GM20431 (cell line): ENCODE measurements around the gene ALG1.
"Not testable (repeated sequence)": the region's sequence is repeated elsewhere in the genome, so short reads cannot be mapped to it uniquely, and the experiment has no call there.

Source experiments
- in situ Hi-C: fragments of 300-500 bp; cut with MseI, MboI; formaldehyde crosslinking; loops from one replicate; pipeline ENCODE4 v1.15.0; 2020; ENCODE audit warnings: low sequenced_read_pairs; ENCODE audit not compliant: unreplicated experiment

ALG1 gene

DNA sequence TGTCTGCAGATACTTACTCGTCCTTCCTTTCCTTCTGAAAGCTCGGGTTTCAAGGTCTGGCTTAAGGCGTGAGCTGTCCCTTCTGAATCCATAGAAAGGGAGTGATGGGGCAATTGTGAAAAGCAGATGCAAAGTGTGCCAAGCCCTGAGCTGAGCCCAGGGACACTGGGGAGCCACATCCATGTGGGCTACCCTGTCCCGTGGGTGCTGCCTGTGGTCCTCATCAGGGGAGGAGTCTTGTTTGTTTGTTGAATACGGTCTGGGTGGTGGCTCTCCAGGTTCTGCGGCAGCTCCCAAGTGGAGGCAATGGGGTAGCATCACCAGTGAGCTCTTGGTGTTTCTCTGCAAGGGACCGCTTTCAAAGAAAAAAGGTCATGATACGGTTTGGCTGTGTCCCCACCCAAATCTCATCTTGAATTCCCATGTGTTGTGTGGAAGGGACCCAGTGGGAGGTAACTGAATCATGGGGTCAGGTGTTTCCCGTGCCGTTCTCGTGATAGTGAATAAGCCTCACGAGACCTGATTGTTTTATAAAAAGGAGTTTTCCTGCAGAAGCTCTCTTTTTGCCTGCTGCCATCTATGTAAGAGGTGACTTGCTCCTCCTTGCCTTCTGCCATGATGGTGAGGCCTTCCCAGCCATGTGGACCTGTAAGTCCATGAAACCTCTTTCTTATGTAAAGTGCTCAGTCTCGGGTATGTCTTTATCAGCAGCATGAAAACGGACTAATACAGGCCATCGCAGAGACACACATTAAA is 1.0 kb upstream of the ALG1 start:
- in situ Hi-C loops, result loop anchor here (25.0 kb wide), 1 partner anchor 542 kb away; no protein-coding TSS in a partner anchor

DNA sequence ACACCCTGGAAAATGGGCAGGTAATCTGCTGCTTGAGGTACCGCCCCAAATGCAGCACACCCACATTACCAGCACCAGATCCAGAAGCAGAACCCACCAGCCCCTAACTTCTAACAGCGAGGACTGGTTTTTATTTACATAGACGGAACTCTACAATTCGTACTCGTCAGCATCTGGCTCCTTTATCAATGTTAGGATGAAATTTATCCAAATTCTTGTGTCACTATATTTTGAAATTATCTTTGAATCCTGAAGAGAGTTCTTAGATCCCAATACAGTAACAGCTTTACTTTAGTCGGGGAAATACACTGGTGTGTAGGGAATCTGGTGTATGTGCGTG is 332 bp upstream of the ALG1 start:
- in situ Hi-C loops, result loop anchor here (25.0 kb wide), 1 partner anchor 541 kb away; no protein-coding TSS in a partner anchor

DNA sequence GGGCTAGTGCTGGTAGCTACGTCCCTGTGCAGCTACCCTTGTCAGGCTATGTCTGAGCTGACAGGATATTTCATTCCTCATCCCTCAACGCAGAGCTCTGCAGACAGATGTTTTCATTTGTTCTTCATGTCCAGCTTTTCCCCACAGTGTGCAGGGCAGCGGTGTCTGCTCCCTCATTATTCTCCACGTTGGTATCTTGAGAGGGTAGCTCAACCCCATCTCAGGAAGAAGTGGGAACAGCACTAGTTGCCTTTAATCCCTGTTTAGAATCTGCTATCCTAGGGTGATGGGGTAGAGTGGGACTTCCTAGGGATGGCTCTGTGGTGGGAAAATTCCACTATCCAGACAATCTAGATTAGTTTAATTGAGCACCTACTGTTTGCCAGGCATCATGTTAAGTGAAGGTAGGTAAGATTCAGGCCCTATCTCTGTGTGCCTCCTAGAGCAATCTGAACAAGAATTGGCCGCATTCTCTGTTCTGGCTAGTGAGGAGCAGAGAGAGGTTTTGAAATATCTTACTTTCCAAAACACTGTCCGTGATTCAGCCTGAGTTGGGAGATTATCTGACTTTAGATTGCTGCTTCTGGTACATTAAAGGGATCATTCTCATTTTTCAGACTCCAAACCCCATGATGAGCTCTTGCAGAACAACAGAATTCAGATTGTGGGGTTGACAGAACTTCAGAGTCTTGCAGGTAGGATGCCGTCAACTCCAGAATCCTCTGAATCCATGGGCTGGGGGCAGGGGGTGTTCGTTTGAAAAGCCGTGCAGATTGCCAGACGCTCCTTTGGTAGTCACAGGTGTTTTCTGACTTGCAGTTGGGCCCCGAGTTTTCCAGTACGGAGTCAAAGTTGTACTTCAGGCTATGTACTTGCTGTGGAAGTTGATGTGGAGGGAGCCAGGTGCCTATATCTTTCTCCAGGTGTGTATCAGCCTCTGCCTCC is 963 bp downstream of the ALG1 start:
- in situ Hi-C loops, result loop anchor here (25.0 kb wide), 1 partner anchor 540 kb away; no protein-coding TSS in a partner anchor

DNA sequence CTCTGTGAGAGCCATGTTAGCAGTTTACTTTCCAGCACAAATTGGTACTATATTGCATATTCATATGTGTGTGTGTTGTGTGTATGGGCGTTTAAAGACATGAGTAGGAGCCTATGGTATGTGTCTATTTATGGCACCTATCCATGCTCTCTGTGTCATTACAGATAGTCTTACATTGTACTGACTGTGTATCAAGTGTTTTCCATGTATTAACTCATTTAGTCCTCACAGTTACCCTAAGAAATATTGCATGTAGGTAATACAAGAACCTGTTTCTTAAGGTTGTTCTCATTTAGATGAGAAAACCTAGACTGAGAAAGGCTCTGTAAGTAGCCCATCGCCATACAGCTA is 1.6 kb downstream of the ALG1 start:
- in situ Hi-C loops, result loop anchor here (25.0 kb wide), 1 partner anchor 539 kb away; no protein-coding TSS in a partner anchor

DNA sequence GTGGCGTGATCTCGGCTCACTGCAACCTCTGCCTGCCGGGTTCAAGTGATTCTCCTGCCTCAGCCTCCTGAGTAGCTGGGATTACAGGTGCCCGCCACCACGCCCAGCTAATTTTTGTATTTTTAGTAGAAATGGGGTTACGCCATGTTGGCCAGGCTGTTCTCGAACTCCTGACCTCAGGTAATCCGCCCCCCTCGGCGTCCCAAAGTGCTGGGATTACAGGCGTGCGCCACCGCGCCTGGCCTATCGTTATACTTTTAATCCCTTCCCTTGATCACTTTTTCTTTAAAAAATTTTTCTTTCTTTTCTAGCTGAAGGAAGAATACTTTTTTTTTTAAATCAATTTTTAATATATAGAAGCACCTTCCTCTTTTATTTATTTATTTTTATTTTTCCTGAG is 2.1 kb downstream of the ALG1 start:
- in situ Hi-C loops, result loop anchor here (25.0 kb wide), 1 partner anchor 539 kb away; no protein-coding TSS in a partner anchor

DNA sequence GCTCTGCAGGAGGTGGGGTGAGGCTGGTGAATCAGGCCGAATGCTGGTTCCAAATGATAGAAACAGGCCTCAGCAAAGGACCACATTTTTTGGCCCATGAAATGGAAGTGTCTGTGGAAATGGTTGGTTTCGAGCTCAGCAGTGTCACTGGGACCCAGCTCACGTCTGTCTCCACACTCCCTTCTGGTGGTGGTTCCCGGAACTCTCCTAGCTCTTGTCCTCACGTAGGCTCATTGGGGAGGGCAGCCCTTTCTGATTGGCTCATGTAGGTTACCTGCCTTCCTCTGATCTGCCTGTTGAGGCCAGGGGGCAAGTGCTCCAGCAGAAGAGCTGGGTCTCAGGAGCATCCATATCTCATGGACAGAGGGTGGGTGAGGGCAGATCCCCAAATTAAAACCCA is 4.0 kb downstream of the ALG1 start:
- in situ Hi-C loops, result no loop called here

DNA sequence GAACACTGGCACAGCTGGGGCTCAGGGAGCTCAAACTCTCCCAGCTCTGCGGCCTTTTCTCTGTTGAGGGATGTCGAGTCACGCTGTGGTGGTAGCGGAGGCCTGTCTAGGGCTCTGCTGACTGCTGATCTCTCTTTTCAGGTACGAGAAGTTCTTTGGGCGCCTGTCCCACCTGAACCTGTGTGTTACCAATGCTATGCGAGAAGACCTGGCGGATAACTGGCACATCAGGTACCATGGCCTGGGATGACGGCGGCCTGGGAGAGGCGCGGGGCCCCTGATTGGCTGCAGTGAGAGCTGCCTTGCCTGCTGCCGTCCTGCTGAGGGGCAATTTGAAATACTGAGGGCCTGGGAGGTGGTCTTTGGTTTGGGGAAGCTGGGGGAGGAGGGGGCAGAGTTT is 5.7 kb downstream of the ALG1 start:
- in situ Hi-C loops, result no loop called here

DNA sequence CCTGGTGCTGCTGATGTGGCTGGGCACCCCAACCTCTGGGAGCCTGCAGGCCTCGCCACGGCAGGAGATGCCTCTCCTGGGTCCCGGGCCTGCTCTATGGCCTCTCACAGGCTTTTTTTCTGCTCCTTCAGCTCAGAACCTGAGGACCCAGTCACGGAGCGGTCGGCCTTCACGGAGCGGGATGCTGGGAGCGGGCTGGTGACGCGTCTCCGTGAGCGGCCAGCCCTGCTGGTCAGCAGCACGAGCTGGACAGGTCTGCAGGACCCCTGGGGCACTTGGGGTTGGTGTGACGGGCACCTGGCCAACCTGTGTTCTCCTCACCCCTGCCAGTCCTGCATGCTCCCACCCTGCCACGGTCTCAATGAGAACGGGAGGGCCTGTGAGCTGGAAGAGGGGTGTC is 7.0 kb downstream of the ALG1 start:
- in situ Hi-C loops, result no loop called here

DNA sequence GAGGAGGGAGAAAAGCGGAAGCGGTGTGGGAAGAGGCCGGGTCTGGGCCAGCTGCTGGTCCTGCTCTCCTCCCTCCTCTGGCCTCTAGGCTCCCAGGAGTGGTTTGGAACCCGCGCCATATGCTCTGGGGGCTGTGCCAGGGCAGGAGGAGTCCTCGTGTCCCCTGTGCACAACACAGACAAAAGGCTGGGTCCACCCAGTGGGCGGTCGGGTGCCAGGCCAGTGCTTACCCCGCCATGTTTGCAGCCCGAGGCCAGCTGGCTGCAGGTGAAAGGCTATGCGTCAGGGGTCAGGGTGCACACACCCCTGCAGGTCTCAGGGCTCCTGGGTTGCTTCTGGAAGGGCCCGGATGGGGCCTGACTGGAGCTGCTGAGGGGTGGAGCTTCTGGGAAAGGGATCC is 8.8 kb downstream of the ALG1 start:
- in situ Hi-C loops, result not testable (repeated sequence)

DNA sequence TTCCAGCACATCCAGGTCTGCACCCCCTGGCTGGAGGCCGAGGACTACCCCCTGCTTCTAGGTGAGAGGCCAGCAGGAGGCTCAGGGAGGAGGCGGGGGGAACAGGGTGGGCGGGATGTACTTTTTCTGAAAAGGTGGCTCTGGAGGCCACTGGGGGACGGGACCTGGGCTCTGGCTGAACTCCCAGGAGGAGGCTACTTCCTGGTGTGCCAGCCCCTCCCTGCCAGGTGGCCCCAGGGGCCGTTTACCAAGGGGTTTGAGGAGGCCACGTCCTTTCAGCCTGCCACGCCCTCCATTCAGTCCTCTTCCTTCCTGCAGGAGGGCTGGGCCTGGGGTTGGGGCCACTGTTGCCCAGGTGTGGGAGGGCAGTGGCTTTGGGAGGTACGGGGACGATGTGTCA is 9.4 kb downstream of the ALG1 start:
- in situ Hi-C loops, result not testable (repeated sequence)

DNA sequence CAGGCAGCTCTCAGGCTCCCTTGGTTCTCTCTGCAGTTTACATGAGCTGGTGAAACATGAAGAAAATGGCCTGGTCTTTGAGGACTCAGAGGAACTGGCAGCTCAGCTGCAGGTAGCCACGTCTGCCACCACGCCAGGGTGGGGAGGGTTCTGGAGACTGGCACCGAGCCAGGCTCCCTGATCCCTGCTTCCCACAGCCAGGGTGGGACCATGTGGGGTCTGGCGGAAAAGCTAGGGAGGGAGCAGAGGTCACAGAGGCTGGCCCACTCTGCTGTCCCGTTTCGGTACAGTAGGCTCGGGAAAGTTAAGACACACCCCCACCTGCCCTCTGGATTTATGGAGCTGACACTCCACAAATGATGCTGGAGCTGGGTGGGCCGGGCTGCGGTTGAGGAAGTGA is 12.0 kb downstream of the ALG1 start:
- in situ Hi-C loops, result not testable (repeated sequence)

DNA sequence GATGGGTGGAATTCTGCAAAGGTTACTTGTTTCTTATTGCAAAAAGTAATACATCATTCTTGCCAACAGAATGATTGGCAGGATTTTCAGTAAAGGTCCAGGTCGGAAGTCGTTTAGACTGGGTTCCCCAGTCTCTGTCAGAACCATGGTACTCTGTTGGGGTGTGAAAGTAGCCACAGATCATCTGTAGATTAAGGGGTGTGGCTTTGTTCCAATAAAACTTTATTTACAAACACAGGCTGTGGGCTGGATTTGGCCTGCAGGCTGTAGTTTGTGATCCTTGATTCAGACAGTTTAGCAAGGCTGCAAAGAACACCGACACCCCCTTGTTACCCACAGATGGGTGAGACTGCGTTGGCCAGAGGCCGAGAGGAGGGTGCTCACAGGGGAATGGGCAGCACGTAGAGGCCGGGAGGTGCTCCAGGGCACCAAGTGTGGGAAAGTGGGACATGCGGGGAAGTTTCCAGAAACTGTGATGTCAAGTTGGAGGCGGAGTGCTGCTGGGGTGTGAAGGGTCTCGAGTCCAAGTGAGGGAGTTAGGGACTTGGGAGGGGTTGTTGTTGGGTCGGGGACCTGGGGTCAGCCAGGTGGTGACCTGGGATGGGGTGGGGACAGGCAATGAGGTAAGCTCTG is 12.6 kb downstream of the ALG1 start:
- in situ Hi-C loops, result not testable (repeated sequence)

DNA sequence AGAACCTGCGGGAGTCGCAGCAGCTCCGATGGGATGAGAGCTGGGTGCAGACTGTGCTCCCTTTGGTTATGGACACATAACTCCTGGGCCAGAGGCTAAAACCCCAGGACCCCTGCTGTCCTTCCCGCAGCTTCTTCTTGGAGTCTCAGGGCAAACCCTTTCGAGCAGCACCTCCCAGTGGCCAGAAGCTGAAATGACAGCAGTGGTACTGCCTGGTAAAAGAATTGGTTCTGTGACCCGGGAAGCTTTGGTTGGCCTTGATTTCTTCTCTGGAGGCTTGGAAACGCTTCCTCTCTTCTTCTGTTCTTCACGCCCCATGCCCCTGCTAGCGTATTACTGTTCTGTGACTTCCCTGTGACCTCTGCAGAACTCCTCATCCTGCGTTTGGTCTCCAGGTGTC is 13.2 kb downstream of the ALG1 start:
- in situ Hi-C loops, result not testable (repeated sequence)

DNA sequence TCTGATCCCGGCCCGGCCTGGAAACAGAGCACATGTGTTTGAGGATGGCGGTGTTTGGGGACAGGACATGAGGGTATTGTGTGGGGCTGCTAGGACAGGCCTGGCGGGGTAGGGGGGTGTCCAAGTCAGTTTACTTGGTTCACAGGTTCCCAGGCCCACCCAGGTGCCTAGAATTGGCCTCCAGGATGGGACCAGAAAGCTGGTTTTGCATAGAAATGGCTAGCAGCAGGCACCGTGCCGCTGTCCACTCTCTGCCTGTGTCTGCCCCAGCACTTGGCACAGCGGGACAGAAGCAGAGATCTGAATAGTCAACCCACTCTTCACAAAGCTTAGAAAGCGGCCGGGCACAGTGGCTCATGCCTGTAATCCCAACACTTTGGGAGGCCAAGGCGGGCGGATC is 14.1 kb downstream of the ALG1 start:
- in situ Hi-C loops, result not testable (repeated sequence)

DNA sequence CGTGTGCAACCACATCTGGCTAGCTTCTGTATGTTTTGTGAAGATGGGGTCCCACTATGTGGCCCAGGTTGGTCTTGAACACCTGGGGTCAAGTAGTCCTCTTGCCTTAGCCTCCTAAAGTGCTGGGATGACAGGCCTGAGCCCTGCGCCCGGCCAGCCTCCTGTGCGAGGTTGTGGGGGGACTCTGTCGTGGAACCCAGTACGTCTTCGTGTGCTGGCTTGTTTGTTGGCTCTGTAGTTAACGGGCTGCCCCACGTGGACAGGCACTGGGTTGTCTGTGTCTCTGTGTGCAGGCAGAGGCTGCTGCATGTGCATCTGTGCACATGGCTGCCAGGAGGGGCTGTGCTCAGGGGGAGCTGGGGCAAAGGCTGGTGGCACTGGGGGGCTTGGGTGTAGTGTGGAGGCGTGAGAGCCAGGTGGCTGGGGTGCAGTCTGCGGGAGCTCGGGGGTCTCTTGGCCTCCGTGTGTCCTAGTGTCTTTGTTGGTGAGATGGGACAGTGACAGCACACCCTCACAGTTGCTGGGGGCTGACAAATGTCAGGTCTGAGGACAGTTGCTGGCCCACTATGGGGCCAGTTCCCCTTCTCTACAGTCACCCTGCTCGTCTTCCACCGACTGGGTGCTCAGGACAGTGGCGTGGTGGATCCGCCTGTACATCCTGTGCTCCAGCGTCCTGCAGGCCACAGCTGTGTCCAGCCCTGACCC is 16.6 kb downstream of the ALG1 start:
- in situ Hi-C loops, result not testable (repeated sequence)

DNA sequence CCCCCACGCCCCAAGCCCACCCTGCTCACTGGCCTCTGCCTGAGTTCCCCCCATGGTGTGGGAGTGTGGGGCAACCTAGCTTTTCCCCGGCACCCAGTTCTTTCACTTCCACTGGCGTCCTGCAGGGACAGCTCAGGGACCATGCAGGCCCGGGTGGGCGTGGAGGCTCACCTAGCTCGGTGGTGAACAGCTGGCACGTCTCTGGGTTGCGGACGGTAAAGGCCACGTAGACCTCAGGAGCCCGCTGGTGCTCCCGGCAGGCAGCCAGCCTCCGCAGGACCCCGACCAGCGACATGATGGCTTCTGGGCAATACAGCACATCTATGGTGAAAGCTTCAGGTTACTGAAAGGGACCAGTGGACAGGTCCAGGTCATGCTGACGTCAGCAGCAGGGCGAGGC is 17.3 kb downstream of the ALG1 start:
- in situ Hi-C loops, result not testable (repeated sequence)

DNA sequence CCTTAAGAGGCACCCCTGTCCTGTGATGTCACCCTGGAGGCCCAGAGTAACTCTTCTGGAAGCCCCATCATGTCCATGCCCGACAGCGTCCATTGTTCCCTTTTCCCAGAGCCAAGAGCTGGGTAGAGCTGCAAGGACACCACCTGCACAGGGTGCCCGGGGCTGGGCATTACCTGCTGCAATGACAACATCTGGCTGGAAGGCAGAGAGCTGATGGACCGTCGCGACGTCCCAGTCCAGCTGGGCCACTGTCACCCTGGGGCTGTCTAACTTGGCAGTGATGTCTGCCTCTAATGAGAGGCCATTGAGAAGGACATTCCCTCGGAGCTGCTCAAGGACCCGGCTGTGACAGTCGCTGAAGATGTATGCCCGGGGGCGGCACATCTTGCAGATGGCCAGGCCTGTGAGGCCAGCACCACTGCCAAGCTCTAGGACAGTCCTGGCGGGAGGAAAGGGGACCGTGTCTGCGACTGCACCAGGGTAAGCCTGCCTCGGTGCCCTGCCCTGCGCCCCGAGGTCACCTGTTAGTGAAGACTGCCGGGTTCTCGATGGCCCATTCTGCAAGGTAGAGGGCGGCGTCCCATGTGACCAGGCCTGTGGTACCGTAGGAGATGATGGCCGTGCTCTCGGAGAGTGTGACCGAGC is 18.4 kb downstream of the ALG1 start:
- in situ Hi-C loops, result not testable (repeated sequence)

DNA sequence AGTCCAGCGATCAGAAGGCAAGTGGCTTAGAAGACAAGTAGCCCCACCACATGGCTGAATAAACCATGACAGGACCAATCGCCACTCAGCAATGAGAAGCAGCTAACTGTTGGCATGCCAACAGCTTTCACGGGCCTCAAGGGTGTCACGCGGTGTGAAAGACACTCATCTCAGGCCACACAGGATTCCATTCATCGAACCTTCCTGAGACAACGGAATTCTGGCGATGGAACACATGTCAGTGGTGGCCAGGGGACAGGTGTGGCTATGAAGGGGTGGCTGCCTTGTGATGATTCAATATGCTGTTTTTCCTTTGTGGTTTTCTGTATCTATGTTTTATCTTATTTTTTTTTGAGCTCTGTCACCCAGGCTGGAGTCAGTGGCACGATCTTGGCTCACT is 18.9 kb downstream of the ALG1 start:
- in situ Hi-C loops, result not testable (repeated sequence)

DNA sequence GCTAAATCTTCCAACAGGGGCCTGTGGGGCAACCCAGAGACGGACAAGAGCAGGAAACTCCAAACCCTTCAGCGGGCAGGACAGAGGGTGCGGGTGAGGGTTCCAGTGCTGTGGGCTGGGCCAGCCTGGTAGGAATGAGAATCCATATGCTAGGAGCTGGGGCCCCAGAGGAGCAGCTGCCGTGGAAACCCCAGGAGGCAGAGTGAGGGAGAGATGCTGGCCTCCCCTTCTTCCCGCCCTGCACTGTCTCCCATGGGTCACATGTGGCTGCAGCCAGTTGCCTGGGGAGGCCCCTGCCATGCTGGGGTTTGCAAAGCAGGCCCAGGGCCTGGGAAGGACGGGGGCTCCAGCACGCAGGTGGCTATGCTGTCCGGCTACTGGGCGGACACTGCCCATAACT is 21.4 kb downstream of the ALG1 start:
- in situ Hi-C loops, result not testable (repeated sequence)

DNA sequence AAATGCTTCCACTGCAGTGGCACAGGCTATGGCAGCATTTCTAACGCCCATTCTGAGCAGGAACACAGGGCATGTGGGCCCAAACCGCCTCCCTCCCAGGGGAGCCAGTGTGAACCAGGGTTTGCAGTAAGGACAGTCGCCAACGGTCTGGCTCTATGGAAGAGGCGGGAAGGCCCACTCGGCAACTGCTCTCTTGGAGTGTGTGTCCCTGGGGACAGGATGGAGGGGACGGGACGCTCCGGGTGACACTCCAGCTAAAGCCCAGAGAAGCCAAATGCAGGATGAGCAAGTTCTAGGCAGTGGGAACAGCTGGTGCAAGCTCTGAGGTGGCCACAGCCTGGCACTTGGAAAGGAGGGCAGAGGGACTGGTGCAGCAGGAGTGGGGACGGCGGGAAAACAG is 22.1 kb downstream of the ALG1 start:
- in situ Hi-C loops, result not testable (repeated sequence)
